ENCODE results near the gene TLCD1. TPM values are rescaled to one million over a fixed set of nuclear protein-coding genes. Genes with fewer than 3 reads are reported as not detected.
"Not testable (repeated sequence)": the region's sequence is repeated elsewhere in the genome, so short reads cannot be mapped to it uniquely, and the experiment has no call there.

TLCD1 gene
- polyA plus RNA-seq, 4 donors, result 14.3 to 20.1 (median 17.9) TPM

- no peak for DNase-seq (ENCODE audit: low read depth in 4 of 4, low spot score in 2 of 4)
These were observed 22.0 kb upstream of the TLCD1 start for GRCh38 chr17:28747801-28748750.

- DNase-seq (ENCODE audit: low read depth in 4 of 4, low spot score in 2 of 4), result no peak
These were observed 21.1 kb upstream of the TLCD1 start for GRCh38 chr17:28747051-28747691.

GRCh38 chr17:28746611-28747050 lies 20.6 kb upstream of the TLCD1 start:
- DNase-seq (ENCODE audit: low read depth in 4 of 4, low spot score in 2 of 4), result no peak

- peak in 3 of 4 donors; percentile 57 to 69 (median 66) for DNase-seq (ENCODE audit: low read depth in 4 of 4, low spot score in 2 of 4)
These were observed 19.9 kb upstream of the TLCD1 start for GRCh38 chr17:28745786-28746411.

- DNase-seq (ENCODE audit: low read depth in 4 of 4, low spot score in 2 of 4), result peak in 3 of 4 donors; percentile 66 to 69 (median 68)
These were observed 19.1 kb upstream of the TLCD1 start for GRCh38 chr17:28744972-28745785.

GRCh38 chr17:28744104-28744971 lies 18.3 kb upstream of the TLCD1 start:
- DNase-seq (ENCODE audit: low read depth in 4 of 4, low spot score in 2 of 4), result no peak

GRCh38 chr17:28743243-28744103 lies 17.4 kb upstream of the TLCD1 start, which contains the start of gene TRAF4:
TRAF4 (plus strand) TSS chr17:28744011; CDS start chr17:28744113, 102 bp downstream.
- peak in 1 of 4 donors; percentile 77 for DNase-seq (ENCODE audit: low read depth in 4 of 4, low spot score in 2 of 4)

GRCh38 chr17:28741358-28742349 lies 15.6 kb upstream of the TLCD1 start:
- DNase-seq (ENCODE audit: low read depth in 4 of 4, low spot score in 2 of 4), result no peak

- no peak for DNase-seq (ENCODE audit: low read depth in 4 of 4, low spot score in 2 of 4)
These were observed 14.6 kb upstream of the TLCD1 start for GRCh38 chr17:28740406-28741357.

GRCh38 chr17:28738680-28739384 lies 12.8 kb upstream of the TLCD1 start:
- no peak for DNase-seq (ENCODE audit: low read depth in 4 of 4, low spot score in 2 of 4)

GRCh38 chr17:28737770-28738679 lies 12.0 kb upstream of the TLCD1 start:
- DNase-seq (ENCODE audit: low read depth in 4 of 4, low spot score in 2 of 4), result no peak

- DNase-seq (ENCODE audit: low read depth in 4 of 4, low spot score in 2 of 4), result no peak
These were observed 11.3 kb upstream of the TLCD1 start for GRCh38 chr17:28737316-28737715.

GRCh38 chr17:28735913-28736769 lies 10.1 kb upstream of the TLCD1 start:
- not testable (repeated sequence) for DNase-seq (ENCODE audit: low read depth in 4 of 4, low spot score in 2 of 4)

All from left renal cortex interstitium (tissue), 4 donors.